Transverse colon (tissue), 4 donors: ENCODE measurements around the gene CFAP54. TPM values are rescaled to one million over a fixed set of nuclear protein-coding genes. Genes with fewer than 3 reads are reported as not detected.

Experiments used
- DNase-seq: peaks from one replicate; pipeline ENCODE4 v3.0.0-alpha.2; 2019
- H3K27ac ChIP-seq, 4 donors: fragments of 200-600 bp; sonication (generic); 2 replicates each; pipeline ENCODE4 v1.5.1; 2016 to 2018; ENCODE audit warnings: inconsistent platforms in 4 of 4
- H3K27me3 ChIP-seq: fragments of 200-600 bp; sonication (generic); 2 replicates; pipeline ENCODE4 v1.5.1; 2017; ENCODE audit warnings: inconsistent platforms
- H3K36me3 ChIP-seq, 4 donors: fragments of 200-600 bp; sonication (generic); 2 replicates each; pipeline ENCODE4 v1.5.1; 2017 to 2019; ENCODE audit warnings: inconsistent platforms in 4 of 4
- H3K4me1 ChIP-seq, 4 donors: fragments of 200-600 bp; sonication (generic); 2 replicates each; pipeline ENCODE4 v1.5.1; 2017 to 2020; ENCODE audit warnings: inconsistent platforms in 4 of 4
- H3K4me3 ChIP-seq, 4 donors: fragments of 200-600 bp; sonication (generic); 1 replicate in 1 of 4; 2 replicates in 3 of 4; pipeline versions ENCODE4 v1.5.1 to v1.6.1; 2017 to 2019; ENCODE audit warnings: inconsistent platforms in 4 of 4
- H3K9me3 ChIP-seq, 2 donors: fragments of 200-600 bp; sonication (generic); 2 replicates each; pipeline ENCODE4 v1.5.1; 2017 to 2019; ENCODE audit warnings: inconsistent platforms in 2 of 2
- EP300 ChIP-seq: sonication (generic); formaldehyde crosslinking; IDR thresholded peaks from one replicate; pipeline ENCODE4 v1.6.1; 2017; ENCODE audit warnings: antibody characterized with exemption, low read depth
- POLR2A ChIP-seq: fragments of 450-650 bp; IDR thresholded peaks from one replicate; pipeline ENCODE4 v1.6.1; 2016; ENCODE audit warnings: antibody characterized with exemption, mild to moderate bottlenecking, moderate library complexity
- POLR2AphosphoS5 ChIP-seq, 3 donors: sonication (generic); formaldehyde crosslinking; IDR thresholded peaks; one replicate each; pipeline ENCODE4 v1.6.1; 2016; ENCODE audit warnings: antibody characterized with exemption in 3 of 3
- WGBS, 2 donors: methylation state at CpG; one replicate each; pipeline ENCODE4 v1.1.5; 2018; ENCODE audit warnings: low coverage in 1 of 2; 5-methylcytosine and 5-hydroxymethylcytosine counted together
- in situ Hi-C, 4 donors: fragments of 200-750 bp; cut with MboI; loops; one replicate each; pipeline versions ENCODE4 v1.15.0 to v1.15.1; 2017; ENCODE audit warnings: low sequenced_read_pairs in 3 of 4, low pct_ligation_motif_present in 1 of 4, low pct_unique_long_range_greater_than_20kb in 1 of 4
- intact Hi-C: fragments of 100-400 bp; cut with DNase I; formaldehyde crosslinking; loops from one replicate; pipeline ENCODE4 v1.15.1; 2023; ENCODE audit warnings: low total_unique reads
- total RNA-seq, 4 donors: library from RNA; depleted of rRNA; stranded (reverse); fragments of >200 nt; gene quantifications; one replicate each; pipeline ENCODE4 v1.1.0, GENCODE V29; 2016
- TF ChIP-seq, protein P1 (sequence below), 5 experiments: fragments of 200-600 bp in 3 of 5; fragments of 450-650 bp in 2 of 5; sonication (generic) in 3 of 5; IDR thresholded peaks; 1 replicate in 2 of 5; 2 replicates in 3 of 5; pipeline ENCODE4 v1.5.1; 2016 to 2017; ENCODE audit warnings: antibody characterized with exemption in 5 of 5, inconsistent platforms in 3 of 5, mild to moderate bottlenecking in 2 of 5, moderate library complexity in 1 of 5

The CFAP54 gene
- total RNA-seq, 4 donors from 2014 or later: 0.14 to 22.3 (median 2.1) TPM; not detected in 1

DNA sequence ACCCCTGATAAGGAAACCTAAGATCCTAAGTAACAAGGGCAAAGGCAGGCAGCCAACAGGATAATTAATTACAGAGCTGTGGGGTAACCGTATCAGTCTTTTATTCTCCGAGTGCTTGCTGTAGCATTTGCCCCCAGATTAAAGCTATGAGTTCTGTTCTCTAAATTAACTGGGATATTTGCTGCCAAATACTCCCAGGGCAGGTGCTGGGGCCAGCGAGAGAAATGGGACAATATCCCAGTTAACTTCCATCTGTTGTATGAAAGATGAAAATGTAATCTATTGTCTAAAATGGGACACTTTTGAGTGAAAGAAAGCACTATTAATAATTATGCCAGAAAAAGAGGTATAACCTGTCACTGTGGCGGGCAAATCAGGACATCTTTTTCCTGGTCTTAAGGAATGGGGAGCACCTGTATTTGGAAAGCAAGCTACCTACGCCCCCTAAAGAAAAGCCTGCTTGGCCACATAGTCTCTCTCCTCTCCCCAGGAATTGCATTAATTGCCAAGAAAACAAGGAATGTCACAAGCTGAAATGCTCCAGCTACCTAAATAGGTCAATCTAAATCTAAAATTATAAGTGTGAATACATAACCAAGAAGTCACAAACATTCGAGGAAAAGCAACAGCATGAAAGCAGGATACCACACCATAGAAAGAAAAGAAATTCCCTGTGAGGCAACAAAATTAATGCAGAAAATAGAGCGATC, 26.7 kb upstream of the CFAP54 start:
- in situ Hi-C loops: no loop called here

DNA sequence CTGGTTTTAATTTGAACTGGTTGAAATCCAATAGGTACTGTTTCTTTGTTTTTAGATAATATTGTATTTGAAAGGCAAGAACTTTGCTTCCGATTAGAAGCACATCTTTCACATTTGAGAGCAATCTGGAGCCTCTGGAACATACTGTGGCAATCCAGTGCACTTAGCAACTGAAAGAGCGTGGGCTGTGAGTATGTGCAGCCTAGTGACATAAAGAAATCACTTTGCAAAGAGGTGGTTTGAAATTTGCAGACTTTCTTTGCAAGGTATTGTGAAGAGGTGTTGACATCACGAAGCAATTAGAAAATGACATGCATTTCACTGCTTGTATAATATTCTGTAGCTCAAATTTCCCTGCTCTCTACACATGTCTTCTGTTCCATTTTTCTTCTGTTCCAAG, 23.5 kb upstream of the CFAP54 start:
- in situ Hi-C loops: no loop called here
- H3K36me3 ChIP-seq: no peaks in the 10 kb centered on the region

More for the DNA sequence above, 26.7 kb upstream of the CFAP54 start:
- no peak for DNase-seq
- Histone ChIP-seq H3K36me3 (no peaks in the 10 kb centered on the region), H3K27me3 (no peaks in the 10 kb centered on the region), H3K9me3 (no peaks in the 10 kb centered on the region), H3K4me1 (no peaks in the 10 kb centered on the region), H3K4me3 (no peak overlapping the region), H3K27ac (no peak overlapping the region)
- TF ChIP-seq POLR2AphosphoS5 (IDR thresholded peaks at IDR 0.05) (no peak), EP300 (no peak), POLR2A (no peak)
- TF ChIP-seq, protein P1, sequence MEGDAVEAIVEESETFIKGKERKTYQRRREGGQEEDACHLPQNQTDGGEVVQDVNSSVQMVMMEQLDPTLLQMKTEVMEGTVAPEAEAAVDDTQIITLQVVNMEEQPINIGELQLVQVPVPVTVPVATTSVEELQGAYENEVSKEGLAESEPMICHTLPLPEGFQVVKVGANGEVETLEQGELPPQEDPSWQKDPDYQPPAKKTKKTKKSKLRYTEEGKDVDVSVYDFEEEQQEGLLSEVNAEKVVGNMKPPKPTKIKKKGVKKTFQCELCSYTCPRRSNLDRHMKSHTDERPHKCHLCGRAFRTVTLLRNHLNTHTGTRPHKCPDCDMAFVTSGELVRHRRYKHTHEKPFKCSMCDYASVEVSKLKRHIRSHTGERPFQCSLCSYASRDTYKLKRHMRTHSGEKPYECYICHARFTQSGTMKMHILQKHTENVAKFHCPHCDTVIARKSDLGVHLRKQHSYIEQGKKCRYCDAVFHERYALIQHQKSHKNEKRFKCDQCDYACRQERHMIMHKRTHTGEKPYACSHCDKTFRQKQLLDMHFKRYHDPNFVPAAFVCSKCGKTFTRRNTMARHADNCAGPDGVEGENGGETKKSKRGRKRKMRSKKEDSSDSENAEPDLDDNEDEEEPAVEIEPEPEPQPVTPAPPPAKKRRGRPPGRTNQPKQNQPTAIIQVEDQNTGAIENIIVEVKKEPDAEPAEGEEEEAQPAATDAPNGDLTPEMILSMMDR (IDR thresholded peaks at IDR 0.05): no peak
- intact Hi-C loops: no loop called here
- WGBS, 2 donors: 82 to 87% methylated on average over 3 to 7 of the region's 7 CpGs

DNA sequence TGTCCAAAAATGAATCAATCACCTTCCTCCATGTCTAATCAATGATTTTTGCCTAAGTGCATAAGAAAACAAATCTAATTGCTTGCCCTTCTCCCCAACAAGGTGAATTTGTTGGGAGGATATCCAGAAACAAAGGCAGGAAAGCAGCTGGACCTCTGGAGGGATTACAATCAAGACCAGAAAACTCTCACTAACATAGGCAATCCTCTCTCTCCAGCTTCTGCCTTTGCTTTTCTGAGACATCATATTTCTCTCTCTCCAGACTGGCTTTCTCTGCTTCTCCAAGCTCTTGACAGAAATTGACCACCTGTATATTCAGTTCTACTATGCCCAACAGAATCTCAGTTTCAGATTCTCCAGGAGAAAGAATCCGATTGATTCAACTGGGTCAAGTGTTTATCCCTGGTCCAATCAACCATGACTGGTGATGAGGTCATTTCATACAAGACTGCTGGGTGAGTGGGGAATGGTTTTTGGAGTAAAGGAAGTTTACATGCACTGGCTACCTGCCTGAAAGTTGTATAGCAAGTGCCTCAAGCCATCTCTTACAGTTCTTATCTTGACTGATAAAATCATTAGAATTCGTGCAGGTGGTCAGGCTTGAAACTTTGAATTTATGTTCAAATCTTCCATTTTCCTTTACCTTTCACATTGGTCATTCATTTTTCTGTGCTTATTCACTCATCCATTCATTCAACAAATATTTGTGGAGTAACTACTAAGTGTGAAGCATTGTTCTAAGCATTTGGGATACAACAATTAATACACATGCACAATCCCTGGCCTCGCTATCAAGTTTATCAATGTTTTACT, 22.2 kb upstream of the CFAP54 start:
- DNase-seq: no peak
- Histone ChIP-seq H3K9me3 (no peaks in the 10 kb centered on the region), H3K36me3 (no peaks in the 10 kb centered on the region), H3K27me3 (no peaks in the 10 kb centered on the region), H3K27ac (no peak overlapping the region), H3K4me3 (no peak overlapping the region), H3K4me1 (no peaks in the 10 kb centered on the region)
- in situ Hi-C loops (no loop called here), intact Hi-C loops (no loop called here)
- WGBS, 2 donors: 86 to 91% methylated on average over 3 of the region's 3 CpGs
- TF ChIP-seq, protein P1 (IDR thresholded peaks at IDR 0.05): no peak
- TF ChIP-seq POLR2AphosphoS5 (IDR thresholded peaks at IDR 0.05): no peak
- no peak for TF ChIP-seq POLR2A
- TF ChIP-seq EP300: no peak

More for the DNA sequence above, 23.5 kb upstream of the CFAP54 start:
- no peak for DNase-seq
- no peak overlapping the region for H3K27ac ChIP-seq
- intact Hi-C loops: no loop called here
- no peak overlapping the region for H3K4me3 ChIP-seq
- WGBS, 2 donors: 87% methylated on average over 2 to 3 of the region's 3 CpGs
- H3K9me3 ChIP-seq: no peaks in the 10 kb centered on the region
- TF ChIP-seq, protein P1 (IDR thresholded peaks at IDR 0.05): no peak
- no peak for TF ChIP-seq POLR2A
- TF ChIP-seq EP300: no peak
- TF ChIP-seq POLR2AphosphoS5 (IDR thresholded peaks at IDR 0.05): no peak
- no peaks in the 10 kb centered on the region for H3K4me1 ChIP-seq
- H3K27me3 ChIP-seq: no peaks in the 10 kb centered on the region

DNA sequence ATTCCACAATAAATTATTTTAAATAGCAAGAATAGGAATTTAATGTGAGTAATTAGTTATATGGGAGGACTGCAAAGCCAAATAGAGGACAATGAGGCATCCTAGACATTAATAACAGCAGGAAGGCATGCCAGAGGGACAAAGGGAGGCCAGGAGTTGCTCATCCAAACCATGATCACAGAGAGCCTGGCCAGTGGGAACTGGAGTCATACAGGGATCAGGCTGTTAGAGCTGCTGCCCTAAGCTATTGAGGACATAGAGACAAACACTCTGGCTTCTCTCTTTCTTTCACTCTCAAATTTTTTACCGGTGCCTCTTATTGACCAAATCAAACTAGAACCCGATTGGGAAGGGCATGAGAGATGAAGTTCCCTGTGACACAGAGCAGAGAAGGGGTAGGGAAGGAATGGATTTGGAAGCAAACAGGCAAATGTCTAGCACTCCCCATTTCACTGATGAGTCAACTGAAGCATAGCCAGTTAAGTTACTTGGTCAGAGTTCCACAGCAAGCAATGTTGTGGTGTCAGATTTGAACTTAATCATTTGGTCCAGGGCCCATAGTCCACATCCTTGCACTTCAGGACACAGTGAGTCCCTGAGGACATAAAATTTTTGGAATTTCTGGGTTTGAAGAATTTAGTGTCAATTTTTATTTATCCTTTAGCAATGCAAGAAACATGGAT, 17.9 kb upstream of the CFAP54 start:
- Histone ChIP-seq H3K4me1 (no peaks in the 10 kb centered on the region), H3K27ac (no peak overlapping the region), H3K9me3 (no peaks in the 10 kb centered on the region), H3K27me3 (no peaks in the 10 kb centered on the region), H3K36me3 (no peaks in the 10 kb centered on the region), H3K4me3 (no peak overlapping the region)
- WGBS, 2 donors: 92 to 100% methylated on average over 1 to 2 of the region's 2 CpGs
- TF ChIP-seq POLR2AphosphoS5 (IDR thresholded peaks at IDR 0.05): no peak
- TF ChIP-seq, protein P1 (IDR thresholded peaks at IDR 0.05): no peak
- TF ChIP-seq POLR2A: no peak
- TF ChIP-seq EP300: no peak
- in situ Hi-C loops (no loop called here), intact Hi-C loops (no loop called here)
- no peak for DNase-seq
